Measurements from ENCODE around the gene SLC22A12.

DNA sequence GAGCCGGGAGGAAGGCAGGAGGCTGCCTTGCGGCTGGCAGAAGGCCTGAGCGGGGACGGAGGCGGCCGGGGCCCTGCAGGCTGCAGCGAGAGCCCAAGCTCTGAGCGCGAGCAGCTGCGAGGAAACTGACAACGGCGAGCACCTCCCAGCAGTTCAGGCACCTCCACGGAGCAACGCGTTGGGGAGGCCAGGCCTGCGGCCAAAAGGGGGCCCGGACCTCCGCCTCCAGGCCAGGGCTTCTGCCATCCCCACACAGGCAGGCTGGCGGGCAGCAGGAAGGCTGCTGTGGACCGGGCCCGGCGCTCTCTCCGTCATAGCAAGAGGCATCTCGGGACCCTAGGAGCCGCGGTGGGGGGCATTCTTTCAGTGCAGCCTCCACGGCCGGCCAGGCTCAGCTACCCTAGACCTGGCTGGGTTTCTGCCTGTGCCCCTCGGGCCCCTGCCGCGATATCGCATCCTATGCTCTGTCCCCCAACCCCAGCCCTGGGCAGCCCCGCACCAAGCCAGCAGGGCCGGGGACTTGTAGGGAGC lies 22.9 kb upstream of the SLC22A12 start:
- TF ChIP-seq POLR2A (IDR thresholded peaks at IDR 0.05) = no peak
- TF ChIP-seq, protein P1, sequence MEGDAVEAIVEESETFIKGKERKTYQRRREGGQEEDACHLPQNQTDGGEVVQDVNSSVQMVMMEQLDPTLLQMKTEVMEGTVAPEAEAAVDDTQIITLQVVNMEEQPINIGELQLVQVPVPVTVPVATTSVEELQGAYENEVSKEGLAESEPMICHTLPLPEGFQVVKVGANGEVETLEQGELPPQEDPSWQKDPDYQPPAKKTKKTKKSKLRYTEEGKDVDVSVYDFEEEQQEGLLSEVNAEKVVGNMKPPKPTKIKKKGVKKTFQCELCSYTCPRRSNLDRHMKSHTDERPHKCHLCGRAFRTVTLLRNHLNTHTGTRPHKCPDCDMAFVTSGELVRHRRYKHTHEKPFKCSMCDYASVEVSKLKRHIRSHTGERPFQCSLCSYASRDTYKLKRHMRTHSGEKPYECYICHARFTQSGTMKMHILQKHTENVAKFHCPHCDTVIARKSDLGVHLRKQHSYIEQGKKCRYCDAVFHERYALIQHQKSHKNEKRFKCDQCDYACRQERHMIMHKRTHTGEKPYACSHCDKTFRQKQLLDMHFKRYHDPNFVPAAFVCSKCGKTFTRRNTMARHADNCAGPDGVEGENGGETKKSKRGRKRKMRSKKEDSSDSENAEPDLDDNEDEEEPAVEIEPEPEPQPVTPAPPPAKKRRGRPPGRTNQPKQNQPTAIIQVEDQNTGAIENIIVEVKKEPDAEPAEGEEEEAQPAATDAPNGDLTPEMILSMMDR (IDR thresholded peaks at IDR 0.05) = no peak

Data from suprapubic skin (tissue), 3 donors.